Adipose tissue (tissue), 3 donors: ENCODE results near the gene TAPBP. TPM values are rescaled to one million over a fixed set of nuclear protein-coding genes. Genes with fewer than 3 reads are reported as not detected.
A peak's percentile ranks its signal among the peaks of the same experiment; 100 is the strongest.
"Not testable (repeated sequence)": the region's sequence is repeated elsewhere in the genome, so short reads cannot be mapped to it uniquely, and the experiment has no call there.

Source experiments
- H3K27ac ChIP-seq: one replicate; pipeline ENCODE4 v1.5.1; 2013; ENCODE audit warnings: low read depth, low read length
- WGBS, 3 donors: extraction: QIAGEN DNeasy Blood & Tissue Kit; methylation state at CpG; one replicate each; pipeline ENCODE4 v1.1.7; 2013; 5-methylcytosine and 5-hydroxymethylcytosine counted together
- polyA plus RNA-seq, 3 donors: library from polyadenylated mRNA; stranded (reverse); fragments of 200-250 nt; gene quantifications; one replicate each; pipeline ENCODE4 v1.2.3, GENCODE V29; 2013
- donor health status: healthy with polysubstance abuse.
- donor health status: Bipolar disorder and iron deficiency.
- donor health status: healthy.

The TAPBP gene
- polyA plus RNA-seq, 3 donors = 14.2 to 29.9 (median 26.3) TPM

DNA sequence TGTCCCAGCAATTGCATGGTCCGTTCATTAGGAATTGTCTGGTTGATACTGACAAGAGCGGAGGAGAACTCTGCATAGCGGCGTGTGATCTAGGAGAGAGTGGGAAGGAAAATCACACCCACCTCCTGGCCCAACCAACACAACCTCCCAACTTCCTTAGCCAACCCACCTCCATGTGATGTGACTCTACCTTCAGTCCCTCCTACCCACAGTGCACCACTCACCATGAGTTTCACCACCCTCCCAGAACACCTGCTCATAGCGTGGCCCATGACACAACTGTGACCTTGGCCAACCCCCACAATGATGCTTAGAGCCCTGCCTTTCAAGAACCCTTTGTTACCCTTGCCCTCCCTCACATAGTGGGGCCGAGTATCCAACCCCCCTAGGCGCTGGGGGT lies 49.9 kb downstream of the TAPBP start:
- 82 to 87% (median 86%) methylated on average over 7 of the region's 7 CpGs for WGBS, 3 donors
- no peak overlapping the region for H3K27ac ChIP-seq

DNA sequence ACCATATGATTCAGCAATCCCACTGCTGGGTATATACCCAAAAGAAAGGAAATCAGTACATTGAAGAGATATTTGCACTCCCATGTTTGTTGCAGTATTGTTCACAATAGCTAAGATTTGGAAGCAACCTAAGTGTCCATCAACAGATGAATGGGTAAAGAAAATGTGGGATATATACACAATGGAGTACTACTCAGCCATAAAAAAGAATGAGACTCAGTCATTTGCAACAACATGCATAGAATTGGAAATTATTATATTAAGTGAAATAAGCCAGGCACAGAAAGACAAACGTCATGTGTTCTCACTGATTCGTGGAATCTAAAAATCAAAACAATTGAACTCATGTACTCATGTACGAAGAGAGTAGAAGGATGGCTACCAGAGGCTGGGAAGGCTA lies 51.4 kb downstream of the TAPBP start:
- not testable (repeated sequence) for H3K27ac ChIP-seq
- 97 to 98% (median 98%) methylated on average over 3 of the region's 3 CpGs for WGBS, 3 donors

DNA sequence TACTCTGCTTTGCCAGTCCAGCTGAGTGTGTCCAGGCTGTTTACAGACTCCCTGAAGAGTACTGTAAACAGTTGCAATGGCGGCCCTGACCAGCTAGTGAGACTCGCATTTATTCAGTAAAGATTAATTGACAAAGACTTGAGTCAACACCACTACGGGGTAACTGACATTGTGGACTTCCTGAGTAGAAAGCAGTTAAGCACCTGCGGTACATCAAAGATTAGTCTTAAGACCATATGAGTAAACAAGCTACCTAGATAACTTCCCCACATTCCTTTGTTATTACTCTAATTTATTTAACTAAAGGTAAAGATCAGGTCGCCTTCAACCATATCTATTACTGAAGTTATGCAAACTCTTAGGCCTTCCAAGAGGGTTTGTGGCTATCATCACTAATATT lies 54.8 kb downstream of the TAPBP start:
- WGBS, 3 donors = 41 to 93% (median 91%) methylated on average over 5 of the region's 5 CpGs
- no peak overlapping the region for H3K27ac ChIP-seq

DNA sequence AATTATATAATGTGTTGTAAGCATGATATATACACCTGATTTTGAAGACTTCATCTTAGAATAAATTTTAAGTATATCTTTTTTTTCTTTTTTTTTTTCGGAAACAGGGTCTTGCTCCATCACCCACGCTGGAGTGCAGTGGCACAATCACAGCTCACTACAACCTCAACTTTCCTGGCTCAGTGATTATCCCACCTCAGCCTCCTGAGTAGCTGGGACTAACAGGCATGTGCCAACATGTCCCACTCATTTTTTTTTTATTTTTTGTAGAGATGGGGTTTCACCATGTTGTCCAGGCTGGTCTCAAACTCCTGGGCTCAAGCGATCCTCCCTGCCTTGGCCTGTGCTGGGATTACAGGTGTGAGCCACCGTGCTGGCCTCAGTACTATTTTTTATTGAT lies 59.3 kb downstream of the TAPBP start:
- no peak overlapping the region for H3K27ac ChIP-seq
- 89 to 91% (median 91%) methylated on average over 4 of the region's 4 CpGs for WGBS, 3 donors

DNA sequence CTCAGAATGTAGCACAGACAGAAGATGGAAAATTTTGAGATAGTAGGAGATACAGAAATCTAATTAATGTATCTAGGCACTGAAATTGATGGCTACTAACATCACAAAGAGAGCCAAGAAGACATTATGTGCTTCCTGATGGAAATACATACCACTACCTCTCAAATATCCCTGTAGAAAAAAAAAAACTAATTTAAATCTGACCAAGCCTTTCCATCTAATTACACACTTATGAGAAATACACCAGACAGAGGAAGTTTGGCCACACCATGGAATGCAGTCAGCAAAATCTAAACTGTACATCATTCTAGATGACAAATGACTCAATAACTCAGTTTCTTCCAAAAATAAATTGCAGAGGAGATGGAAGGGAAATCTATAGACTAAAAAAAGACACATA lies 61.1 kb downstream of the TAPBP start:
- no peak overlapping the region for H3K27ac ChIP-seq

DNA sequence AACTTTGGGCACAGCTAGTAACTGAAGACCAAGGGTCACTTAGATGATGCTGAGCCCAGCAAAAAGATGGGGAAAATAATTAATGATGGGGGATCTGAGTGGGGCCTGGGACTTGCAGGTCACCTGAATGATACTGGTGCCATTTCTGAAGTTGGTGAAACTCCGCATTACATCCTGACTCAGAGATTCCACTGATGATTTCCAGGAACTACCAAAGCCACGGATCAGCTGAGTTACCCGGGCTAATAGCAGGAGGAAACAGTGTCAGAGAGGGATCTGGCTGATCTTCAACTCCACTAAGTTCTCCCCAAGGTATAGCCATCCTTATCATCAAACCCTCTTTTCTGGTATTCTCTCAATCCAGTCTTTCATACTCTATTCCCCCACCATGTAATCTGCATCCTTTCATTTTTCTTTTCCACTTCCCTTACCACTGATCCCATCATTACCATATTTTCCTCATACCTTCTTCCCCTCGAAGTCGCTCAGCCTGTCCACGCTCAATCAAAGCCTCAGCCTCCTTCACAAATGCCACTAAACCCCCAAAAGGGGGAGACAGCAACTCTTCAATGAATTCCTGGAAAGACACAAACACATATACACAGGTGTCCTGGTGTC lies 62.4 kb downstream of the TAPBP start:
- WGBS, 3 donors = 73 to 82% (median 78%) methylated on average over 6 of the region's 6 CpGs
- H3K27ac ChIP-seq = no peak overlapping the region

DNA sequence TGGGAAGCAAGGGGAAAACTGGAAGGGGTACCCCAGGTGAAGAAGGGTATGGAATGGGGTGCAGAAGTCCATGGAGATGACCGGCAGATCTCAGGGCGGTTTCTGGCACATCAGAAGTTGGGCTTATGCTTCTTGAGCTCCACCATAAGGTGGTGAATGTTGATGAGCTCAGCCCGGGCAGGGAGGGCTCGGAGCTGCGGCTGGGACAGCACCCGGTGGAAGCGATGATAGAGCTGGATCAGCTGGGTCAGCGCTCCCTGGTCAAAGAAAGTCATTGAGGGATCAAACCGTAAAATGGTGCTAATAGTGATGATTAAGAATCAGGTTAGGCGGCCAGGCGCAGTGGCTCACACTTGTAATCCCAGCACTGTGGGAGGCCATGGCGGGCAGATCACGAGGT lies 63.1 kb downstream of the TAPBP start:
- no peak overlapping the region for H3K27ac ChIP-seq
- WGBS, 3 donors = 93 to 97% (median 95%) methylated on average over 13 of the region's 13 CpGs

DNA sequence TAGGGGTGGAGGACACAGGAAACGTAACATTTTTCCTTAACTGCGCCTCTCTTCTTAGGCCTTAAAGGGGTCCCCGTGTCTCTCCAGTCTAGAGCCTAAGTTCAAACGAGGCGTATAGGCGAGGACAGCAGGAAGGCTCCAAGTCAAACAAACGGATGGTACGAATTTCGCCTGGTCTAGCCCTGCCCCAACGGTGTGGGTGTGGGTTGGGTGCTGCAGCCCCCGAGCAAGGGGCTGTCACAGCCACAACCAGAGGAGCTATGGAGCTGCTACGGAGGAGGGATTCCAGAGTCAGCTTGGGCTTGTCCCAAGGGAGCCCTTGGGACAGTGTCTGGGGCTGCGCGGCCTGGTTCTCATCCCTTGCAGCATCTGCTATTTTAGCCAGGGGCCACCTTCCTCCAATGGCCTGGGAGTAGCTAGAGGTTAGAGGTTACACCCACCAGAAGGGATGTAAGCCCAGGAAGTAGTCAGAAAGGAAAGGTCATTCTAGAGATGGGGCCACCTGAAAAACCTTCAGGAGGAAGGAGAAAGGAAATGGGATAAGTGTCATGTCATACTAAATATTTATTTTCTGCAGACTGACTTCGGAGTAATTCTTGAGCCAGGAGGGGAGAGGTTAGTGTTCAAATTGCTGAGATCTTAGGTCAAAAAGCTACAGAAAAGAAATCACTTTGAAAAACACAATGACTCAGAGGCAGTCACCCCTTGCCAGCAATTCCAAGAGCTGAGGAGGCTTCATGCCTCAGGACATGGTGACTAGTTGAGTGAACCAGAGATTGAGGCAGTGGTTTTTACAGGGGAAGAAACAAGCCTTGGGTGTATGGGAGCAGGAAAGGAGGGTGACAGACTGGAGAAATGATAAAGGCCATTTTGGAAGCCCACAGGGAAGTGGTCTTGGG lies 63.9 kb downstream of the TAPBP start:
- 11 to 17% (median 17%) methylated on average over 15 of the region's 15 CpGs for WGBS, 3 donors
- H3K27ac ChIP-seq = peak overlapping the region; percentile 85

Other genes starting within 250 kb of the TAPBP start
- gene HLA-DPA1, start 240.4 kb downstream of the TAPBP start, polyA plus RNA-seq = 10 to 100 TPM; 10.4 to 50.7 (median 20.9) TPM
- 10 to 100 TPM; 26.1 to 49.8 (median 48.0) TPM for gene HLA-DPB1, start 238.1 kb downstream of the TAPBP start, polyA plus RNA-seq
- 1 to 10 TPM in 1 of 3 donors, under 1 TPM in 2; 0.28 to 2.6 (median 0.88) TPM for gene COL11A2, start 121.6 kb downstream of the TAPBP start, polyA plus RNA-seq
- gene RXRB, start 113.4 kb downstream of the TAPBP start, polyA plus RNA-seq = 10 to 100 TPM; 22.7 to 31.3 (median 29.6) TPM
- gene SLC39A7, start 113.2 kb downstream of the TAPBP start, polyA plus RNA-seq = 100 to 1,000 TPM in 1 of 3 donors, 10 to 100 TPM in 2; 51.4 to 112 (median 72.1) TPM
- 10 to 100 TPM in 2 of 3 donors, 1 to 10 TPM in 1; 5.7 to 51.7 (median 14.4) TPM for gene HSD17B8, start 109.4 kb downstream of the TAPBP start, polyA plus RNA-seq
- gene RING1, start 105.6 kb downstream of the TAPBP start, polyA plus RNA-seq = 10 to 100 TPM; 23.7 to 42.5 (median 40.5) TPM
- gene VPS52, start 42.2 kb downstream of the TAPBP start, polyA plus RNA-seq = 10 to 100 TPM; 34.7 to 40.3 (median 36.9) TPM
- gene RPS18, start 42.0 kb downstream of the TAPBP start, polyA plus RNA-seq = 1,000 to 10,000 TPM; 3,971 to 5,636 (median 5,545) TPM
- gene B3GALT4, start 37.0 kb downstream of the TAPBP start, polyA plus RNA-seq = 1 to 10 TPM; 4.0 to 9.3 (median 8.5) TPM
- 10 to 100 TPM; 27.5 to 47.4 (median 42.7) TPM for gene WDR46, start 24.8 kb downstream of the TAPBP start, polyA plus RNA-seq
- 100 to 1,000 TPM in 1 of 3 donors, 10 to 100 TPM in 2; 47.0 to 131 (median 77.7) TPM for gene PFDN6, start 24.5 kb downstream of the TAPBP start, polyA plus RNA-seq
- 10 to 100 TPM; 33.1 to 64.3 (median 49.0) TPM for gene RGL2, start 15.1 kb downstream of the TAPBP start, polyA plus RNA-seq
- 10 to 100 TPM in 2 of 3 donors, 1 to 10 TPM in 1; 8.9 to 13.5 (median 13.4) TPM for gene ZBTB22, start 3.7 kb upstream of the TAPBP start, polyA plus RNA-seq
- 10 to 100 TPM; 19.6 to 35.4 (median 34.0) TPM for gene DAXX, start 8.9 kb upstream of the TAPBP start, polyA plus RNA-seq
- under 1 TPM; 0.55 to 0.56 (median 0.56) TPM for gene KIFC1, start 77.7 kb upstream of the TAPBP start, polyA plus RNA-seq
- 100 to 1,000 TPM in 1 of 3 donors, 10 to 100 TPM in 2; 52.3 to 106 (median 73.9) TPM for gene PHF1, start 96.9 kb upstream of the TAPBP start, polyA plus RNA-seq
- gene CUTA, start 104.0 kb upstream of the TAPBP start, polyA plus RNA-seq = 100 to 1,000 TPM; 123 to 153 (median 148) TPM
- 10 to 100 TPM in 1 of 3 donors, 1 to 10 TPM in 2; 4.2 to 16.1 (median 7.2) TPM for gene SYNGAP1, start 106.0 kb upstream of the TAPBP start, polyA plus RNA-seq
- 1 to 10 TPM in 2 of 3 donors, under 1 TPM in 1; 0.79 to 3.1 (median 1.8) TPM for gene ZBTB9, start 140.5 kb upstream of the TAPBP start, polyA plus RNA-seq